NCI-H69 (cell line): ENCODE results near the gene LRRK1.
A peak's percentile ranks its signal among the peaks of the same experiment; 100 is the strongest.

Source experiments
- DNase-seq: peaks from one replicate; lab custom pipeline; 2025; lab: John Stamatoyannopoulos, UW

The LRRK1 gene

DNA sequence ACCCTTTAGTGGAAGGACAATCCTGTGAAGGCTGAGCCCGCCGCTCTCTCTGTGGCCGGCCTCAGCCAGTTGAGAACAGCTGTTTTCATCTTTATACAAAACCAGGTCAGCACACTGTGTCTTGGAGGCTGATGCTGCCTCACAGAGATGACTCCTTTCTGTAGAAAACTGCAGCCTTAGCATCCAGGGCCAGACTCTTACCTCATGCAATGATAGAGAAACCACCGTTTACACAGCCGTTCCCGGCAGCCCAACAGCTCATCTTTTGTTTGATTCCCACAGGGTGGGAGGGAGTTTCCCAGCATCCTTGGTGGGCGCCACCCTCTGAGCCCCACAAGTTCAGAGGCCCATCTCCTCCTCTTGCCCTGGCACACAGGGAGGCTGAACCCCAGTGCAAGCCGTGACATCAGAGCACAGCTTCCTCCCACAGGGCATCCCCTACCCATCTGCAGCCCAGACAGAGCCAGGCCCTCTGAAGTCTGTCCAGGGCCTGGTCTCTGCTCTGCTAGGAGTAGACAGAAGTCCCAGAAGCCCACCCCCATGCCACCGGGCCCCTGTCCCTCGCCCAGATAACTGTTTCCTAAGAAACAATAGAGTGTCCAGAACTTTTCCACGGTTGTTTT is 105.0 kb downstream of the LRRK1 start:
- no peak for DNase-seq

DNA sequence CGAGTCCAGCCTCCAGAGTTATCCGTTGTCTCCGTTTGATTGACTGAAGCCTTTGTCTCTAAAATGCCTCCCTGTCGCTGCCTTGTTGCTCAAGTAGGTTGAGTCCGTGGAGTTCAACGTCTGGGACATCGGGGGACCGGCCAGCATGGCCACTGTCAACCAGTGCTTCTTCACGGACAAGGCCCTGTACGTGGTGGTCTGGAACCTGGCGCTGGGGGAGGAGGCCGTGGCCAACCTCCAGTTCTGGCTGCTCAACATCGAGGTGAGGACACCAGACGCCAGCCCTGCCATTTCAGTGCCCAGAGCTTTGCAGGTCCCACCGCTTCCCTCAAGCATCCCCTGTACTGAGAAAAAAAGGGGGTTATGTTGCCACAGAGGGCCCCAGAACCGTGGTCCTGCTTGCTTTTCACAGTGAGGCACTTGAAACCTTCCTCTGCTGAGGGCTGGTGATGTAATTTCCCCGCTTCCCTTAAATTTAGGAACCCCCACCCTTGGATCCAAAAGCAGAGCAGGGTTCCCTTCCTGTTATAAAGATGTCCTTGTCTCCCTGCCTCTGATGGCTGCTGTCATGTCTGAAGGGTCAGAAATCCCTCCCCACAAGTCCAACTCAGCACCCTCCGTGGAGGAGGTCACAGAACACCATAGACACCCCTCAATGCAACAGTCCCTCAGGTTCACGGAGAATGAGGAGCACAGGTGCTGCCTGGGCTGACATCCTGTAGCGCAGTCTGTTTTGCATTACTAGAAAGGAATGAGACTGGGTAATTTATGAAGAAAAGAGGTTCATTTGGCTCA is 105.7 kb downstream of the LRRK1 start:
- DNase-seq: no peak

DNA sequence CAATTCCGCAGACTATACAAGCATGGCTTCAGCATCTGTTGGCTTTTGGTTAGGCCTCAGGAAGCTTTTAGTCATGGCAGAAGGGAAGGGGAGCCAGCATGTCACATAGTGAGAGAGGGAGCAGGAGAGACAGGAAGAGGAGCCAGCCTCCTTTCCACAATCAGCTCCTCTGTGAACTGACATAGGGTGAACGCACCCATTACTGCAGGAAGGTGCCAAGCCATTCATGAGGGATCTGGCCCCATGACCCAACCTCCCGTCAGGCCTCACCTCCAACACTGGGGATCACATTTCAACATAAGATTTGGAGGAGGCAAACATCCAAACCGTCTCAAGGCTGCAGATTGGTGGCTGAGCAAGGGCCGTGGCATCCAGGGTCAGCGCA is 106.3 kb downstream of the LRRK1 start:
- DNase-seq: no peak

DNA sequence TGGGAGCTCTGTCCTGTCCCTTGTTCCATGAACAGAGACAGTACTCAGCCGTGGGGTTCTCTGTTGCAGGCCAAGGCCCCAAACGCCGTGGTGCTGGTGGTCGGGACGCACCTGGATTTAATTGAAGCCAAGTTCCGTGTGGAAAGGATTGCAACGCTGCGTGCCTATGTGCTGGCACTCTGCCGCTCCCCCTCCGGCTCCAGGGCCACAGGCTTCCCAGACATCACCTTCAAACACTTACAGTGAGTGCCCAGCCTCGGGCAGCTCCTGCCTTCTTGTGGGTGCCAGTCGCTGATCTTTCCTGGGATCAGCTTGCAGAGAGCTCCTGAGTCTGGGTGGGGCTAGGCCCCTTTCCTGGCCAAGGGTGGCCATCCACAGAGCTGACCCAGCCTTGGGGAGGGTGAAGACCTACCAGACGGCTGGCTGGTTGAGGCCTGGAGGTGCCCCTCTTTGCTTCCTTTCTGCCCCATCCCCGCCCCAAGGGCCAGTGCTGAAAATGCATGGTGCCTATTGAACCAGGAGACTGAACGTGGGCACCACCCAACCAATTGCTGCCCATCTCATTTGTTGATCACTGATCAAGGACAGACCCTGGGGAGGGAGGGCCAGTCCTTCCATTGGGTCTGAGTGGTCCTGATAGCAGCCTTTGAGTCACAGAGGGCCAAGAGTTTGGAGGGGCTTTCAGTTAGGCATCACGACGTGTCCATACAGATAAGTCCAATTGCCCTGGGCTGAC is 106.9 kb downstream of the LRRK1 start:
- no peak for DNase-seq

DNA sequence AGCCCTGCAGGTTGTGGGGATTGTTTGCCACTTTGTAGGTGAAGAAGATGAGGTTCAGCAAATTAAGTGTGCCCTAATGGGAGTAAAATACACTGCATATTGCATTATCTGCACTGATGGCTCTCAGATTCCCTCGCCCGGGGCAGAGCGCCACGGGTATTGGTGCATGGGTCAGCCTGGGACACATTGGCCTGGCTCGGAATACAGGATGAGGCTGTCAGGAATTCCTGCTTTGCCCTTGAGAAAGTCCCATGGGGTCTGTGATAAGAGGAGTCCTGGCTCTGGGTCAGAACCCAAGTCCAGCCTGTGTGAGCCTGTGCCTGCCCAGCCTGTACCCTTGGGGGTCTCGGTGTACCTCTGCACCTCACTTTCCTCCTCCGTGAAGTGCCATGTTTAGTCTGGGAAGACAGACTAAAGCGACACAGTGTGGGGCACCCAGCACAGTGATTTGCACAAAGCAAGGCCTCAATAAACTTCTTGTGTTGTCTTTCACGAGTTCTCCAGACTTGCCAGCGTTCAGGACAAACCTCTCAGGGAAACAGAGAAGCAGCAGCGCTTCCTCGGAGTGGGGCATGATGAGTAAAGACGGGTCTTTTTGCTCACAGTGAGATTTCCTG is 107.6 kb downstream of the LRRK1 start:
- DNase-seq: no peak

DNA sequence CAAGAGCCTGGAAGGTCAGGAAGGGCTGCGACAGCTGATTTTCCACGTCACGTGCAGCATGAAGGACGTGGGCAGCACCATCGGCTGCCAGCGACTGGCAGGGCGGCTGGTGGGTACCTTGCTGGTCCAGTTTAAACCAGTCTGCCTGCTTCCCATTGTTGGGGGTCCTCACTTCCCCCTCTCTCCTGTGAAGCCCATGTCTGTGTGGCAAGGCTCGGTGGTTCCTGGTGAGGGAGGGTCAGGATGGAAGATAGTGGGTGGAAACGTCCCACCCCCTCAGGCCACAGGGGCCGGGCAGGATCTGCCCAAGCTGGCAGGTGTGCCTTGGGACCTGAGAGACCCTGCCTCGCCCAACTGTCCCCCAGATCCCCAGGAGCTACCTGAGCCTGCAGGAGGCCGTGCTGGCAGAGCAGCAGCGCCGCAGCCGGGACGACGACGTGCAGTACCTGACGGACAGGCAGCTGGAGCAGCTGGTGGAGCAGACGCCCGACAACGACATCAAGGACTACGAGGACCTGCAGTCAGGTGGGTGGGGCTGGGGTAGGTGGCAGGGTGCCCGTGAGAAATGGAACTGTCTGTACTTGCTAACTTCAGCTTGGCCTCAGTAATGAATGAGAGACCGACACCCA is 108.2 kb downstream of the LRRK1 start:
- DNase-seq: peak; percentile 29

DNA sequence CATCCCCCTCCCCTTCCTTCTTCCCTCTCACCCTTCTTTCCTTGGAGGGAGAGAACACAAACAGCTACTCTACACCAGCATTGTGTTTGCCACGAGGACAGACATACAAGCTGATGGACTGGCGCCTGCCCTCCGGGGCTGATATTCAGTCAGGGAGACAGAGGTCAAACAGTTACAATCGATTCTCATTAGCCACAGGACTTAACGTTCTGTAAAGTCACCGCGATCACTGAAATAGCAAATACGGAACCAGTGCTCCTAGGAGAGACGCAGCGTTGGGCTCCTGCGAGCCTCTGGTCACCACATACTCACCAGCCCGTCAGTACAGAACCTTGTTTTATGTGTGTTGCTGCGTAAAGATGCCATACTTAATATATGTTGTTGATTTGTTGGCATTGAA is 108.8 kb downstream of the LRRK1 start:
- no peak for DNase-seq

DNA sequence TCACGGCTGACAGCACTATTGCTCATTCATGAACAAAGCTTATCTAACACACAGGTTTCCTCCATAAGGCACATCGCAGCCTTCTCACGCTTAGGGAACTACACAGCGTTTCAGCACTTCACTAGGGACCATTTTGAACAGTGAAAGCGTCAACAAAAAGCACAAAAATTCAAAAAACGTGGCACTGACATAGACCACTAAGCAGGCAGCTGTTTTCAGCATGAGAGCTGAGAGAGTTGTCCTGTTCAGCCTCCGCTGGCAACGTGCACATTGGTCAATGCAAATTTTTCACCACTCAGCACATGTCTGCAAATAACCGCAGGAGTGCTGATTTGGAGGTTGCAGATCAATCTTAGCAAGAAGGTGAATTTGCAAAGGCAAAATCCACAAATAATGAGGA is 109.2 kb downstream of the LRRK1 start:
- DNase-seq: no peak

DNA sequence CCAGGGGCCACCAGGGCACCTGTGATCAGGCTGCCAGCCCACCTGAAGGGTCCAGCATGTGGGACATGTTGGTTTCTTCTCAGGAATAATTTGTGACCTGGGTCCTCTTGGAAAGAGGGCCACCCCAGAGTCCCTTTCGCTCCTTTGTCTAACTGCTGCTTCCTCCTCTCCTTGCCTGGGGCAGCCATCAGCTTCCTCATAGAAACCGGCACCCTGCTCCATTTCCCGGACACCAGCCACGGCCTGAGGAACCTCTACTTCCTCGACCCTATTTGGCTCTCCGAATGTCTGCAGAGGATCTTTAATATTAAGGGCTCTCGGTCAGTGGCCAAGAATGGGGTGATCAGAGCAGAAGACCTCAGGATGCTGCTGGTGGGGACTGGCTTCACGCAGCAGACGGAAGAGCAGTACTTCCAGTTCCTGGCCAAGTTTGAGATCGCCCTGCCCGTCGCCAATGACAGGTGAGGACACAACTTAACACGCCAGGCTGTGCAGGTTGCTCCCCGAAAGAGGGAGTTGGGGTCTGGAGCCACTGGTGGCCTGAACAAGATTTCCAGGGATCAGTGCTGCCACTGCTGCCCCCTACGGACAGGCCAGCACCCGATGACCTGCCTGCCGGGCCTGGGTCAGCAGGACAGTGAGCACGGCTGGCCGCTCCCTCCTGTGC is 109.7 kb downstream of the LRRK1 start:
- no peak for DNase-seq

DNA sequence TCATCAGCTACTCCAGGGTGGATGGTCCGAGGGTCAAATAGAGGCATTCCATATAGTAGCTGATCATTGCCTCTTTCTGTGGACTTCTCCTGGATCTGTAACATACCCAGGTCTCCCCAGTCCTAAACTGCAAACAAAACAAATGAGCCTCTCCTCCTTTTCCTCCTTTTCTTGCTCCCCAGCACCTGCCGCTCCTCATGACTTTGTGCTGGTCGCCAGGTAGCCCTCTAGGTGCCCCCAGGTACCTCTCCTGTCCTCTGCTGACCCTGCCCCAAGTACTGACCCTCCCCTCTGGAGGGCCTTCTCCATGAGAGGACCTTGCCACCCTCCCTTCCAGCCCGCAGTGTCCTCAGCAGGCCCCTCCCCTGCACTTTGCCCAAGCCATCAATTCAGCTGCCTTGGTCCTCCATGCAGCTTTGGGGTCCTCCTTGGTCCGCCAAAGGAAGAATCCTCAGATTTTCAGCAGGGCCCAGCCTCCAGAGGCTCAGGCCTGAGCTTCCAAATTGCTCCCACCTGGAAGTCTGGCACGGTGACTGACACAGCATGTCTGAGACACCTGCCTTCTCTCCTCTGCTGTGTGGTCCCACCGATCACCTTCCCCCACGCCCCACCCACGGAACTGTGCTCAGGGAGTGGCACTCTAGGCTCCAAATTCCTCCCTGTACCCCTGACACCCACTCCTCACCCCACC is 111.0 kb downstream of the LRRK1 start:
- DNase-seq: no peak

DNA sequence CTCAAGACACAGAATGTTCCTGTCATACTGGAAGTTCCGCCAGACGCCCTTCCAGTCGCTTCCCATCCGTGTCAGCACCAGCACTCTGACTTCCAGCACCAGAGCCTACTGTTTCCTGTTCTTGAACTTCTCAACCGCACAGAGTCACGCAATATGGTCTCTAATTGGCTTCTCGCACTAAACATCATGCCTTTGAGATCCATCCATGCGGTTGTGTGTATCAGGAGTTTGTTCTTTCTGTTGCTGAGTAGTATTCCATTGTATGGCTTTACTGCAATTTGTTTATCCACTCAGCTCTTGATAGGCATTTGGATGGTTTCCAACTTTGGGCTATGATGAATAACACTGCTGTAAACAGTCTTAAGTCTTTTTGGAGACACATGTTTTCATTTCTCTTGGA is 112.1 kb downstream of the LRRK1 start:
- no peak for DNase-seq

DNA sequence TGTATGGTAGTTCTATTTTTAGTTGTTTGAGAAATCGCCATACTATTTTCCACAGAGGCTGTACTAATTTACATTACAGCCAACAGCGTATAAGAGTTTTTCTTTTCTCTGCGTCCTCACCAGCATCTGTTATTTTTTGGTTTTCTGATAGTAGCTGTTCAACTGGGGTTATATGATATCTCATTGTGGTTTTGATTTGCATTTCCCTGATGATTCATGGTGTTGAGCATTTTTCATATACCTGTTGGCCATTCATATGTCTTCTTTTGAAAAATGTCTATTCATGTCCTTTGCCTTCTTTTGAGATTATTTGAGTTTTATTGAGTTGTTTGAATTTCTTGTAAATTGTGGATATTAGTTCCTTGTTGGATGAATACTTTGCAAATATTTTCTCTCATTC is 114.6 kb downstream of the LRRK1 start:
- no peak for DNase-seq

DNA sequence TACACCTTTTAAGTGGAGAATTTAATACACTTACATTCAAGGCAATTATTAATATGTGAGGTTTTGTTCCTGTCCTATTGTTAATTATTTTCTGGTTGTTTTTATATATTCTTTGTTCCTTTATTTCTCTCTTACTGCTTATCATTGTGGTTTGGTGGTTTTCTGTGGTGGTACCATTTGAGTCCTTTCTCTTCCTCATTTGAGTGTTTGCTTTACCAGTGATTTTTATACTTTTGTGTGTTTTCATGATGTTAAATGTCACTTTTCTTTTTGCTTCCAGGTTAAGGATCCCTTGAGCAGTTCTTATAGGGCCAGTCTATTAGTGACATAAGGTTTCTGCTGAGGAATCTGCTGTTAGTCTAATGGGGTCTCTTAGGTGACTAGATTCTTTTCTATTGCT is 116.5 kb downstream of the LRRK1 start:
- DNase-seq: no peak

DNA sequence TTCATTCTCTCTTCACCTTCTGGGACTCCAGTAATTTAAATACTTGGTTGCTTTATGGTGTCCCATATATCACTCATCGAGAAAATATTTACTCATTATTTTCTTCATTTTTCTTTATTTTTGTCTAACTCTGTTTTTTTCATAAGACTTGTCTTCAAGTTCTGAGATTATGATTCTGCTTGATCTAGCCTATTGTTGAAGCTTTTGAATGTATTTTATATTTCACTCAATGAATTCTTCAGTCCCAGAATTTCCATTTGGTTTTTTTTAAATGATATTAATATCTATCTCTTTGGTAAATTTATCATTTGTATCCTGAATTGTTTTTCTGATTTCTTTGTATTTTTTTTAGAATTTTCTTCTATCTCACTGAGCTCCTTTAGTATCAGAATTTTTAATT is 117.0 kb downstream of the LRRK1 start:
- no peak for DNase-seq

DNA sequence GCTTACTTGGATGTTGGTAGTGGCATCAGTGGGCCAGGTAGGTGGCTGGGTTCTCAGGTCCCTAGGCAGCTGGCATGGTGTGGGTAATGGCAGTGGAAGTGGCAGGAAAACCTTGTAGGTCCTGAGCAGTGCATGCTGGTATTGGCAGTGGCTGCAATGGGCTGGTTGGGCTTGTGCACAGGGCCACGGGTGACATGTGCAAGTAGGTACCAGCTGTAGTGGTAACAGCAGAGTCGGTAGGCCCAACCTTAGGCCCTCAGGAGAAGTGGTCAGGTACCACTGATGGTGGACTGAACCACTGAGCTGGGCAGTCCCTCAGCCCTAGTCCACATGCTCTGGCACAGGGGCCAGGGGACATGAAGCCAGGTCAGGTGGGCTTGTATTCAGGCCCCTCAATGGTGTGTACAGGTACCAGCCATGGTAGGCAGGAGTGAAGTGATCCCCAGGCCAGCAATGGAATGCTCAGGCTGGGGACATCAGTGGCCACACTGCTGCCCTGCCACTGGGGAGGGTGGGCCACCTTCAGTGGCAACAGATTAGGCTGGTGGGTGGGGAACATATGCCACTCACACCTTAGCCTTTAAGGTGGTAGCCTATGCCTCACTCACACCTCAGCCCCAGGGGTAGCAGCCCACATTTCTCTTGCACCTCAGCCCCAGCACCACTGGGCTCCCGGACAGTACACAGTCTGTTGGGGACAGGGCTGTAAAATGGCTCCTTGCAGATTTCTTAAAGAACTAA is 118.1 kb downstream of the LRRK1 start:
- no peak for DNase-seq

DNA sequence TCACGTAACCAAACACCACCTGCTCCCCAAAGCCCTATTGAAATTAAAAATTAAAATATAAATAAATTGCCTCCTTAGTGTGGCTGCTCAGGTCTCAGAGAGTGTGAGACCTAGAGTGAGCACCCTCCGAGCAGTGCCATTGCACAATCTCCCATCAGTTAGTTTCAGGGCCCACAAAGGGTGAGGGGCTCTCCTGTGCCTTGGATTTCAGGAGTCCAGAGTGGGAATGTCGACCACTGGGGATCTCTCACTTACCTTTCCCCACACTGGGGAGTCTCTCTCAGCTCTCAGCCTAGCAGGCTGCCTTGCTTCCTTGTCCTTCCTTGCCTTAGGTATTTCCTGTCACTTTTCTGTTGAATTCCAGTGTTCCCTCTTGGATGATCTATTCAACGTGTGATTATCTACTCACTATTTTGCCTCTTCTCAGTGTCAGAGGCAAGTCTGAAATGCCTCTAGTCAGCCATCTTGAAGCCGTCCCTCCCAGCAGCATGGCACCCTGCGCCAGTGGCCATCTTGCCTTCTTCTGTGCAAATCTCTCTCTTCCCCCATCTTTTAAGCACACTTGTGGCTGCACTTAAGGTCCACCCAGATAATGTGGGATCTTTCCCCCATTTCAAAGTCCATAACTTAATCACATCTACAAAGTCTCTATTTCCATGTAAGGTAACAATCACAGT is 119.3 kb downstream of the LRRK1 start:
- DNase-seq: no peak

DNA sequence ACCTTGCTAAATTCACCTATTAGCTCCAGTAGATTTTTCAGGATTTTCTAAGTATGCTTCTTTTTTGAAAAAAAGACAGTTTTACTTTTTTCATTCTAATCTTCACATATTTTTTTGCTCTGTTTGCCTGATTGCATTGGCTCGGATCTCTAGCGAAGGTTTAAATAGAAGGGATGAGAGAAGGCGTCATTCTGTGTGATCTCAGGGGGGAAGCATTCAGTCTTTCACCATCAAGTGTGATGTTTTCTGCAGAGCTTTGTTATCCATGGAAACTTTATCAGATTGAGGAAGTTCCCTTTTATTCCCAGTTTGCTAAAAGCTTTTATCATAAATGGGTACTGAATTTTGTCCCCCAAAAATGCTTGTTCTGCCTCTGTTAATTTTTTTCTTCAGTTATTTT is 120.3 kb downstream of the LRRK1 start:
- DNase-seq: no peak

DNA sequence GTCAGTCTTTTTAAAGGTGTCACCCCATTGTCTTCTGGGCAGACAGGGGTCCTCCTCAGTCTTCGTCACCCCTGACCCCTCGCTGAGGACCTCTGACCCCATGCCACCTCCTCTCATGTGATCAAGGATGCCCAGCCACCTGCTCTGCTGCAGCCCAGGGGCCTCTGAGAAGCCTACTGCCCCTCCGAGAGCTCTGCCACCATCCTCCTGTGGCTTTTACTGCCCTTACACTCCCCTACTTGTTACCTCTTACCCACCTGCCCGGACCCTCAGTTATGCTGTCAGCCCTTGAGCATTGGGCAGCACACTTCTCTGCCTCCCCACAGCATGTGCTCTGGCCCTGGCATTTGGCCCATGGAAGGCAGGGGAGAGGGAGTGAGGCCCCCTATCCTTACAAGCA is 123.2 kb downstream of the LRRK1 start:
- DNase-seq: no peak

DNA sequence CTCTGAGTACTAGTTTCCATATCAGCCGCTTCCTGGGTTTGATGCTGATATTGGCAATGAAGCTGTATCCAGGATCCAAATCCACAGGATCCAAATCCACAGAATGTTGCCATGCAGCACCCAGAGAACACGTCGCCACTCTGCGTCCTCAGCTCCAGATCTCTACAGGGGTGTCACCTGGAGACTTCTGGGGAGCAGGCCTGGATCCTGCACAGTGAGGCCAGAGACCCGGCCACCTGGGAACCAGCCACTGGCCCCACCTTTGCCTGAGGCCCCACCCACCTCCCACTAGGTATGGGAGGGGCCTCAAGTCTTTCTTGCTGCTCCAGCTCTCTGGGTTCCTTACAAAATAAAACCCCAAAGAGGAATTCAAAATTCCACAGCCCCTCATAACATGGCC is 123.9 kb downstream of the LRRK1 start:
- no peak for DNase-seq
